GM19395 (cell line): ENCODE results near the gene MSI2.

Experiments
- ATAC-seq: cut with Tn5 transposase; IDR thresholded peaks from one replicate; pipeline ENCODE4 v1.9.1; 2021; ENCODE audit warnings: mild to moderate bottlenecking, moderate library complexity; ENCODE audit not compliant: unreplicated experiment

MSI2 gene

DNA sequence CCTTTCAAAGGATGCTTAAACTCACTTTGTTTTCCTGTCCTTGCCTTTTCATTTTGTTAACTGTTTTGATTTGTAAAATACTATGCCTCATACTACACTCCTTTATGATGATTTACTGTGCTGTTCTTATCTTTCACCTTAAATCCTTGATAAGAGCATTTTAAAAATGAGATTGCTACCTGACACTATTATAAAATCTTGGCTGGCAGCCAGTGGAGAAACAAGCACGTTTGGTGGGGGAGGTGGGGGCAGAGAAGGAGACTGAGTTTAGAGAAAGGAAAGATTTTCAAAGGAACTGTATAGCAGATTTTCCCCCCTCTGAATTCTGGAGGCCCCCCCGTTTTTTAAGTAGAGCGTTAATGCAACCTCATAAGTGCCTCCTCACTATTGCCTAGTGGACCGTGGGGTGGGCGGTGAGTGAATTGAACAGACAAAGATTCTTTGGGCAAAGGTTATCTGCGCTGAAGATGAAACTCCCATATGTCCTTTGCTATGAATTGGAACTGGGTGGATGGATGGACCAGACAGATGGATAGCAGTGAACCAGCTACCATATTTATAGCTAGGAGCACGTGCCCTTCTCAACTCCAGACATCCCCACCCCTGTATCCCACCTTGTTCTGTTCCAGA is 288.6 kb downstream of the MSI2 start:
- ATAC-seq, result no peak

DNA sequence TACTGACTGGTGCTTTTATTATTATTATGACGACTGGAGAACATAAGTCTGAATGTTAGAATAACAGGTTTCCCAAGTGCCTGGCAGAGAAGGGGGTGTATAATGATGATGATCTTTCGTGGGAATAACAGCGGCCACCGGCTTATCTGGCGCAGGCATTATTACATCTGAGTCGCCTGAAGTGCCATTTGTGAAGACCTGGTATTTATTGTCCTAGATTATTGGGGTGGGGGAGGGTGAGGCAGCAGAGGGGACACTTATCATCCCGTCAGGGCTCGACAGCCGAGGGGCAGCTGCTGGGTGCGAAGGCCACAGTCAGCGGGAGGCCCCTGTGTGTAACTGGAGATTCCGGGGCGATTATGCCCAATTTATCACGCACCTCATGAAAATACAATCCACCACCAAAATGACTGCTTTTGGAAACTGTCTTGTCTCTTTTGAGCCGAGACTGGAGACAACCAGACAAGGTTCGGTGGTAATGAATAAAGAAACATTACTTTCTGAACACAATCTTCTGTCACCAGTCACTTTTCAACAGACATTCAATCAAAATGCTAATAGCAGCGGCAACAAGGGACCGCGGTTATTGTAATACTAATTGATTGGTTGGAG is 289.5 kb downstream of the MSI2 start:
- no peak for ATAC-seq

DNA sequence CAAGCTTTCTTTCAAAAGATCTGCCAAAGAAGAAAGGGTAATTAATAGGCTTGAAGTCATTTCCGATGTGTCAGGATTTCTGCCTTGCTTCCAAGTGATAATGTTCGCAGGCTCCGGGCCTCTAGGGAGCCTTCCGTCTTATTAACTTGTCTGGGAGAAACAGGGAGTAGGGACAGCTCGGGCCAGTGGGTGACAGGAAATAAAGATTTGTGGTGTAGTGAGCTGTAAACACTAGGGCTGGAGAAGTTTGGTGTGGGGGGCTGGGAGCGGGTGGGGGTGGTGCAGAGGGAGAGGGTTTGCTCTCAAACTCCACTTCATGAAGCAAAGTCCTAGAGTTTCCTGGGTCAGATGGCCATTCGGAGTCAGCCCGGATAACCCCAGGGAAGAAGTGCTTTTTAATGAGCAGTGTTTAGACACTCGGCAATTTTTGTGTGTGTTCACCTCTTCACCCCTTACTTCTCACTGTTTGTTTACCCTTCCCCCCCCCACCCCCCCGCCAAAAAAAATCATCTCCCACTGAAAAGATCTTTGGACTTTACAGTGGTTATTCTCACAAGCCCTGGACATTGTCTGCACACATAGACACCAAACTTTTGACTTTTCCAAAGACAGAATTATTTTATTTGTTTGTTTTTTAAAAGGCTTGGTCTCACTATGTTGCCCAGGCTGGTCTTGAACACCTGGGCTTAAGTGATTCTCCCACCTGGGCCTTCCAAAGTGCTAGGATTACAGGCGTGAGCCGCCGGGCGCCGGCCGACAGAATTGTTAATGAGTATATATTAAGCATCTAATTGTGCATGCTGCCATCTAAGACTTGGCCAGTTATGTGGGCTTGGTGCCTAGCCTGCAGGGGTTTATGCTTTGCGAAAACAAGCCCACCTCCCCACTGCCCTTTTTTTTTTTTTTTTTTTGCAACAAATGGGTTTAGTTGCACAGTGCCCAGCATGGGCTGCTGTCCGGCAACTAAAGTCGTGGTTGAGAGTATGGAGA is 292.4 kb downstream of the MSI2 start:
- ATAC-seq, result no peak

DNA sequence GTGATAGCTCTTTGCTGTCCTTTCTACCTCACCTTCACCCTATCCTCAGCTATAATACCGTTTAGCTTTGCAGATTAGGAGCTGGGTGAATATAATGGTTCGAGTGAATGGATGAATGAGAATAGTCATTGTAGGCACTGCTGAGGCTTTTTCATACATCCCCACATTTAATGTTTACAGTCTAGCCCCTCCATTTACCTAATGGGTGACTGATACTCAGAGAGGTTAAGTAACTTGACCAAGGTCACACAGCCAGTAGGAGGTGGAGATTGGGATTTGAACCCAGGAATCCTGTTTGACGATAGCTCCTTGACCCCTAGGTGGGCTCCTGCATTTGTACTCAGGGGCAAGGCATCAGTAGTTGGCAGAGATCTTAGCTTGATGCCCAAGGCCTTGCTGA is 293.1 kb downstream of the MSI2 start:
- ATAC-seq, result no peak

DNA sequence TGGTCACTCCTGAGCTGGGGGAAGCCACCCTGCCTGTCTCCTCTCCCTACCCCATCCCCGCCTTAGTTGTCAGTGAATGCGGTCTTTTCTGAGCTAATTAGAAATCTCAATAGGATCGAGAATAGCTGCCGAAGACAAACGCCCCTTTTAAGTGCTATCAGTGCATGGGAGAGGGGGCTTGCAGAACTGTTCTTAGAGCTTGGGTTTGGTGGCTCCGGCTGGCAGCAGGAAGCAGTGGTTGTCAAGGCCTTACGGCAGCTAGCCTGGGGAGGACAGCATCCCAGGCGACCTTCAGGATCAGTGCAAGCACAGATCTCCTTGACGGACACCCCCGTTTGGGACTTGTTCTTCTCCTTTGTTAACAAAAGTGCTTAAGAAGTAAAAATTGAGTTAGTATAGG is 293.7 kb downstream of the MSI2 start:
- ATAC-seq, result no peak

DNA sequence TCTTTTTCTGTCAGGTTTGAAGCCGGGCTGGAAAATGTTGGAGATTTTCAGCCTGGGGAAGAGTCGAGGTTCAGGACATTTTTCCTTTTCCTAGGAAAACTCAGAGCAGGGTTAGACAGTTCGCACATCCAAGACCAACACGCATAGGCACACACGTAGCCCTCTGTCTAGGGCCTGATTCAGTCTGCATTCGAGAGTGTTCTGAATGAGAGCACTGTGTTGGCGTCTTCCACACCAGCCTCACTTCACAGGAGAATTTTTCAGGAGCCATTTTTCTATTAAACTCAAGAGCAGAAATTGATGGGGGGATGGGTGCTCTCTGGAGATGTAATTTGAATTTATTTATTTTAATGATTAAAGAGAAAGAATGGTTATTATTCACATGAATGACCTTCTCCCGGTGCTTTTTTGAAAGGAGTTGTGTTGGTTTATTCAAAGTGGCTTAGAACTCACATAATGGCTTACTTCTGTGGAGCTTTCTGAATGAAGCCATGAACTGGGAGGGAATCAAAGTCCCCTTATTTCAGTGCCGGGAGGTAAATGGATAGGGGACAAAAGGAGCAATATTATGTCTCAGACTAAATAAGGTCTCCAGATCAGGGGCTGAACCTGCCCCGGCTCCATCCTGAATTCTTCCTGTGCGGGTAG is 294.5 kb downstream of the MSI2 start:
- ATAC-seq, result no peak

DNA sequence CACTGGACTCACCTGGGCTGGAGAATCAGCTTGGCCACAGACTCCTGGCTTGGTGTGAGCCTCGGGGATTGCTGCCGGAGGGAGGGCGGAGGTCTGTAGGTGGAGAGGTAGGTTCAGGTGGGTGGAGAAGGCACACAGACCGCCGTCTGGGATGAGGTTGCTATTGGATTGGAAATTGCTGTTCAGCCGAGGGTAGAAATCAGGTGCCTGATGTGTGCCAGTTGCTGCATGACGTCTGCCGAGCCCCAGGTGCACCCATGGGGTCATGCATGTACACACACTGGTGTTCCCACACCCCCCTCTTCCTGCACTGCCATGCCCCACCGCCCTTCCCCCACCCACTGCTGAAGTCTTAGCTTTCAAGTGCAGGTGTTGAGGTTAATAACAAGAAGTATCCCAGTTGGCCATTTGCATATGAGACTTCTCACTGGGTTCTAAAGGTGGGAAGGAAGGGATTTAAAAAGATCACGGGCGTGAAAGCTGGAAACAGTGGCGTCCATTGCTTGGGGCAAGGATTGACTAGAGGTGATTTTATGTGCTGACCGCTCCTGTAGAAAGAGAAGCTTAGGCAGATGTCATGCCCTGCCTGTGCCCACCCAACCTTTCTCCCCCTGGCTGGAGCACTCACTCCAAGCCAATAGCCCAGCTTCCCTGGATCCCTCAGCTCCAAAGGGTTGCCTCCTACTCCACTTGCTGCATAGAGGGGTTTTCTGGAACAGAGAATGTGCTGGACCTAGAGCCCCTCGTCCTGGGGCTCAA is 295.2 kb downstream of the MSI2 start:
- ATAC-seq, result peak; percentile 47

DNA sequence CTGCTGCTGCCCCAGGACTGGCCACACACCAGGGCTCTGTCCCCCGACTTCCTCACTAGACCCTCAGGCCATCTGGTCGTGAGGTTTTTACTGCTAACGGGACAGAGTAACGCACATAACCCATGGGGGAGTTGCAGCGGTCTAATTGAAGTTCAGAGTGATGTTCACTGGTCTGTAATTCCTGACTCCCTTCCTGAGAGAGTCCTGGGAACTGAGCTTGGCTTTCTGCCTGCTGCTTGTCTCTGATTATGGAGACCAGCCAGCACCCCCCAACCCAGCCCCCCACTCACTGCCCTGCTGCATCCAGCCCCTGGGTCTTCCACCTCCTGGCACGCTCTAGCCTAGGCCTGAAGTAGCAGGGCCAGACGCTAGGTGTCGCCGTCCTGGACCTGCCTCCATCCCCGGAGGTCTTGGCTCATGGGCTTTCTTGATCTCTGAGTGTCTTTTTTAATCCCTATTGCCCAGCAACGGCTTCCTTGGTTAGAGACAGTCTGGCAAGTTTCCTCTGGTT is 295.8 kb downstream of the MSI2 start:
- ATAC-seq, result peak; percentile 55

DNA sequence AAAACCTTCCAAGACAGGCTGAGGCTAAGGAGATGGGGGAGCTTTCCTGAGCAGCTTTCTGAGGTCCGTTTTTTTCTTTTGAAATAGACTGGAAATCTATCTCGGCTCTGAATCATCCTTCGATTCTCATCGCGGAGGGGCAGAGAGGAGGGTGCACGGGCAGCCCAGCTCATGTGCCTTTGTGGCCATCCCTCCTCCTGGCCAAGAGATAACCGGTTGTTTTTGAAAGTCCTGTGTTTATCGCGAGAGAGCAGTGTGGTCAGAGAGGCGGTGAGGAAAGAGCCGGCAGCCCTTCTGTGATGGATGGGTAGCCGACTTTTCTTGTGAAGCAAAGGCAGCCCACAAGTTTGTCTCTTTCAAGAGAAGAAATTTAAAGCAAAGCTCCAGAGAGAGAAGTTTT is 297.2 kb downstream of the MSI2 start:
- no peak for ATAC-seq

DNA sequence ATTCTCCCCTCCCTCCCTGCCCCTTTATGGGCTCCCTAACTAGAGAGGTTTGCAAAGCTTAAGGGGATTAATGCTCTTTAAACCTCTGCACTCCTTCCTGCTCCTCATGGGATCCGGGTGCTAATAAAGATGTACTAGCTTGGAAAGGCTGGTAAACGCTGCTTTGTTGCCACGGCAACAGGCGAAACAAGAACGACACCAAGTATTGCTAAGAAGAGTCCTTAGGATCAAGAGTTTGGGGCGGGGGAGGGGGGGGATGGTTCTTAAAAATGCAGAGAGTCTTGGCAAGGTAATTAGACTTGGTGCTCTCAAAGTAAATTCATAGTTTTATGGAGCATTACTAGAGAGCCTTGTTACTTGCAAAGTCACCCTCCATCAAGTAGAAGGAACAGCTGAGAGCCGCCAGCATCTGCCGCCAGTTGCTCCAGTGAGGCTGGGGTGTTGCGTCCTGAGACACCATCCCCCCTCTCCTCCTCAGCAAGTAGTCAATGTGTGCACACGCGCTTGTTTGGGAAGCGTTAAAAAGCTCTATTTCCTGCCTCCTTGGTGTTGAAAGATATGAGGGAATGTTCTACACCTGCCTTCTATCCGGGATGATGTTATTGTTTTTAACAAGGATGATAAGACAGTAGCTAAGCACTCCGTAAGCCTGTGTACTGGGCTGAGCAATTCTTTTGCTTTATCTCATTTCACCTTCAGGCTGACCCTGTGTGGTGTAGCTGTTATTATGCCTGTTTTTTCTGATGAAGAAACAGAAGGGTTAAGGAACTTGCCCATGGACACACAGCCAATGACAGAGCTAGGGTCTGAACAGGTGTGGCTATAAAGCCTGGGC is 297.9 kb downstream of the MSI2 start:
- no peak for ATAC-seq

DNA sequence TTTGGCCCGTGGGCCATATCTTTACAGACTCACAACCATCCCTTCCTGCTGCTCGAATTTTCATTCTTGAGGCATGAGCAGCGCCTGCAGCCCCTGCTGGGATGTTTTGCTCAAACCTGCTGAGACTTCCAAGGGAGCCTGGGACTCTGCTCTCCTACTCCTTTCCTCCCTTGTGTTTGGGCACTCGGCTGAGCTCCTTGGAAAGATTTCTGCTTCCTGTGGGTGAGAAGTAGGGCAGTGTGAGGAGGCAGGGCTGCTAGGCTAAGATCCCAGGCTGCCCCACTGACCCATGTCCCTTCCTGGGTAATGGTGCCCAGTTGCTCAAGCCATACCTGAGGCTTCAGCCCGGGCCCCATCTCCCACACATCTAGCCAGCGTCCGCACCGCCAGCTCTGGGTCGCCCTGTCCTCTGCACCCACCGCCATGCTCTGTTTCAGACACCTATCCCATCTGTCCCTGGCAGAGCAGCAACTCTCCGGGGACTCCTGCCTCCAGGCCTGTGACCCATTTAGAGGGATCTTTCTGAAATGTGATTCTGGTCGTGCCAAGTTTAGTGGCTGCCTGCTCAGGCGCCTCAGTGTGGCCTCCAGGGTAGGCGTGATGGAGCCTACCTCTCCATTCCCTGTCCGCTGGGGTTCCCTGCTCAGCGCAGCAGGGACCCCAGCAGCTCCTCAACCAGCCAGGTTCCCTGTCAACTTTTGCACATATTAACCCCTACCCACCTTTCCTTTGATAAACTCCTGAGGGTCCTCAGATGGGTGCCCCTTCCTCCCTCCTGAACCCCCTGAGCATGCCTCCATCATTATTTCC is 298.7 kb downstream of the MSI2 start:
- ATAC-seq, result no peak

DNA sequence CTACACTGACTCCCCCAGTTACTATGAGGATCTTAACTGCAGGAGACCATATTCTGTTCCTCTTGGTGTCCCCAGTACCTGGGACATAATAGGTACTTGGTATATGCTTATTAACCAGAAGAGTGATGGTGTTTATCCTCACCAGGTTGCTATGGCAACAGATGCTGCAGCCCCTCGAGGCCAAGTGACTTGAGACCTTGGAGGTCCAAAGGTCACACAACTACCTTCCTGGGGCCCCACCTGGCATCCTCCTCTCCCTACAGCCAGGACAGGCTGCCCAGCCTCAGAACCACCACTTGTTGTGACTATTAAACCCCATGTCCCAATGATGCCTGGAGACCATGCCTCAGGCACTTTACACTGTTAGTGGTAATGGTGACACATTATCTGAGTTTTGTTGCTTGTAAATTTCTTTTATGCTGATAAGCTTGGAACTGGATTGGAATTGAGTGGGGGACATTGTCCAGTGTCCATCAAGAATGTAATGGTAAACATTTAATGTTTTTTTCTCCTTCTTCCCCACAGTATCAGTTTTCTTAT is 299.4 kb downstream of the MSI2 start:
- no peak for ATAC-seq

DNA sequence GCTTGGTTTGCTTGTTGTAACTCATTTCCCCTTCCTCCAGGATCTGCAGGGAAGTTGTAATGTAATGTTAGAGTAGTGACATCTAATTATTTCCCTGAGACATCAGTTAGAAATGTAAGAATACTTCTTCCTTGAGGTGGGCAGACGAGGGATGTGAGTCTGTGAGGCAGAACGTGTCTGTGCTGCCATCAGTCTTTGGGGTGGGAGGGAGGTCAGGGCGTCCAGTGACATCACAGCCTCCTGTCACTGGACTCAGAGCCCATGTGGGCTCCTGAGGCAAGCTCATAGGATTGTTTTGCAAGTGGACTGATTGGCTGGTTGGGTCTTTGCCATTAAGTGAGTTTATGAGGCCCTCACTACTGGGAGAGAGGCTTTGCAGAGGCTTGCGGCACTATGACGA is 300.0 kb downstream of the MSI2 start:
- ATAC-seq, result no peak

DNA sequence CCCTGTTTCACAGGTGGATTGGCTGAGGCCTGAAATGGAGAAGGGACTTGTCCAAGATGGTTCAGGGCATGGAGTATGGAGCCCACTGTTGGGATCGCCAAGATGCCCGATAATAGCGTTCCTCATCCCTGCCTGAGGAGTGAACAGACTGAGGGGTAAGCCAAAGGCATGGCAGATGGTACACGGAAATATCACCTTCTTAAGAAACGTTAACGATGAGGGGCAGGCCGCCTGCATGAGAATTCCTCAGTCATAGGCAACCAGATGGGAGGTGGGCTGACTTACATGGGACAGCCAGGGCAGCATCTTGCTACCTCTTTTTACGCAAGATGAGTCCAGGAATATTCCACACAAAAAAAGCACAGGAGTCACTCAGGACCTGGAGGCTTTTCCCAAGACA is 300.7 kb downstream of the MSI2 start:
- ATAC-seq, result no peak

DNA sequence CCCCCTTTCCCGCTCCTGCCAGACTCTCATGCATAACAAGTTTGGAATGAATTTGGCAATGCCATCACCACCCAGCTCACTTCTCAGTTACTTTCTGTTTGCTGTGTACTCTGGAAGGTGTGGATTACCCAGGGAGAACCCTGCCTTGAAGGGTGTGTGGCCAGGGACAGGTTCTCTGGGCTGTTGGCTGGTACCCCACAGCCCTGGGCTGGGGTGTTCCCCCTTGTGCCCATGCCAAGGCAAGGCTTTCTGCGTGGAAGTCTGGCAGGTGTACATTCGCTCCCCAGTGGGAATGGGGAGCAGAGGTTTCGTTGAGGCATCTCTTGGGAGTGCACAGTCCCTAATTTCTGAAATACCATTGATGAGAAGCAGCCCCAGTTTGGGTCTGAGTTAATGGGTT is 301.1 kb downstream of the MSI2 start:
- ATAC-seq, result no peak

DNA sequence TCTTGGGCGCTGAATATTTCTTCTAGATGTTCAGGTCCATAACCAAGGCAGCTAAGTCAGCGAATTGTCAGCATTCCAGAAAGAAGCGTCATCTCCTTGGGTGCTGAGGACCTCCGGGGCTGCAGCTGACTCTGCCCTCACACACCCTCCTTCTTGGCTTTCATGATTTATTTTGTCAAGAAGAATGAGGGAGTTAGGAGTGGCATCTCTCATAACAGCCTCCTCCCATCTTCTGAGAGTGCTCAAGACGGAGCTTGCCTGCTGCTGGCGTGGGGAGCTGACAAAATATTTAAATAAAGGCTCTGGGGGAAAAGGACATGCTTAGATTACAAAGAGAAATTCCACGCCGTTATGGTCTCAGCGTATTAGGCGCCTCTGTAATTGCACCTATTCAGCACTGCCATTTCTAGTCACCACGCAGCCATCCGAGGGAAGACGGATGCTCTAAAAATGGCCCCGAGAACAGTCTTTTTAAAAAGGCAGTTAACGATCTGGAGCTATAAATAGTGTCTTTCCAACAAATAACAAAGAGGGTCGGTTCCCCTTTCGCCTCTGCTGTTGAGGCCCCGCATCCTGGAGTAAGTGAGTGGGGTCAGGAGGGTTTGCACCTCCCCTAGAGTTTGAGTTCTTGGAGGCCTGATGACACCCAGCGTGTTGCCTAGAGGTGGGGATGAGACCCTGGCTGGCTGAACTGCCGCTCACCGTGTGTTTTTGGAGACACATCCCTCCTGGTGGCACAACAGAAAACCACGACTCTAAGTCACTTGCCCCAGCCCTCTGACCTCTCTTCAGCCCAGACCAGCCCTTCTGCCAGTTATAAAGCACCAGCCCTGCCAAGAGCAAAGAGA is 301.7 kb downstream of the MSI2 start:
- ATAC-seq, result no peak

DNA sequence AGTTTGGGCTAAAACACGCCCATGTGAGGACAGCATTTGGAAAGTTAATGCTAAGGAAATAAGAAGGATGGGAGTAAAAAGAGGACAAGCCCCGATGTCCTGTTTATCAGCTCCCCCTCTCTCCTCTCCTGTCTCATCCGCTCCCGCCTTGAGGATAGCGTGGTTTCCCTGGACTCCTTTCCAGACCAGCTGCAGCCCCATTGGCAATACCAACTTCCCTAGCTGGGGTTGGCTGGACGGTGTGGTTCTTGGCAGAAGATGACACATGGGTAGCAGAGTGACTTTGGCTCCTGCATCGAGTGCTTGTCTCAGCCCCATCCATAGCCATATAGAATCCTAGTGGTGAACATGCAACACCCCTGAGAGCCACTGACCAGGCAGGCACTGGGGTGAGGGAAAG is 302.9 kb downstream of the MSI2 start:
- no peak for ATAC-seq
